Measurements from ENCODE around the gene OR13J1.

Gene OR13J1

DNA sequence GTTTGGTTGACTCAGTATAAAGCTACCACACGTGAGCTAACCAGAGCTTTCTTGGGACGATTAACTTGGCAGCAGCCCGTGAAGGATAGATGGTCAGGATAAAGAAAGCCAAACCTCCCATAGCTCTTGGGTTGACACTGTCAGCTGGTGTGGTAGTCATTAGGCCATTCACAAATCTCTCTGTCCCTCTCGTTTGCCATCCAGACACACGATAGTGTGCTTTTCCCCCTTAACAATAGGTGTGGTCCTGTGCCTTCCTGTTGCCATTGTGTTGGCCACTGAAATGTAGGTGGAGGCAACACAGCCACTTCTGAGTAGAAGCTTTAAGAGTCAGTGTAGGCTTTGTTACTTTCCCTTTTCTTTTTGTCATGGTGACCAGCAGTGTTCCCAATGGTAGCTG, 11.7 kb downstream of the OR13J1 start:
- no peak for DNase-seq (ENCODE audit: low read depth in 2 of 2)

DNA sequence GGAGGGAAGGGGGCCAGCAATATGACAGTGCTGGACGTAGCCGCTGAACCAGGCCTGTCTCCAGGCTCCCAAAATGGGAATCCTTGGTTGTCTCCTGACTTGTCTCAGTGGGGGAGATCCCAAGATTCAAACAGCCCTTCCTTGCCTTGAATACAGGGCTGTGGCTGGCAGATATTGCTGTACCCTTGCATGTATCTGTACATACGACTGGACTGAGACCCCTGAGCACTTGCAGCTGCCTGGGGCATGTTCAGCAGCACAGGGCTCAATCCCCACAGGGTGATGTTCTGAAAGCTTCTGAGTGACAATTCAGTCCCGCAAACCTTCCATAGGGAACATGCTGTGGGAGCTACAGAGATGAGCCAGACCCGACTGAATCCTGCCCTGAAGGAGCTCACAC, 13.3 kb downstream of the OR13J1 start:
- no peak for DNase-seq (ENCODE audit: low read depth in 2 of 2)

DNA sequence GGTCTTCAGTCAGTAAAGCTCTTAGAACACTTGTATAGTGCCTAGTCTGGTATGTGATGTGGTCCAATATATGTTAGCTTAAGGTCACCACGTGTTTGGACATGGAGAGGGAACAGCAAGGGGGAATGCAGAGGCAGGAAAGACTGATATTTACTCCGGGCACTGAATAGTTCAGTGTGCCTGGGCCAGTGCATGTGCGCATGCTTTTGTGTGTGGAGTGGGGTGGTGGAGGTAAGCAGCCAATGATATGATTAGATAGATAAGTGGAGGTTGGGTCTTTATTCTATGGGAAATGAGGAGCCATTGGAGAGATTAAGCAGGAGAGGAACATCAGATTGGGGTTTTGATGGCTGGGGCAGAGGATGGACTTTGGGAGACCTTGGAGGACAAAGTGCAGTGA, 14.0 kb downstream of the OR13J1 start:
- no peak for DNase-seq (ENCODE audit: low read depth in 2 of 2)

DNA sequence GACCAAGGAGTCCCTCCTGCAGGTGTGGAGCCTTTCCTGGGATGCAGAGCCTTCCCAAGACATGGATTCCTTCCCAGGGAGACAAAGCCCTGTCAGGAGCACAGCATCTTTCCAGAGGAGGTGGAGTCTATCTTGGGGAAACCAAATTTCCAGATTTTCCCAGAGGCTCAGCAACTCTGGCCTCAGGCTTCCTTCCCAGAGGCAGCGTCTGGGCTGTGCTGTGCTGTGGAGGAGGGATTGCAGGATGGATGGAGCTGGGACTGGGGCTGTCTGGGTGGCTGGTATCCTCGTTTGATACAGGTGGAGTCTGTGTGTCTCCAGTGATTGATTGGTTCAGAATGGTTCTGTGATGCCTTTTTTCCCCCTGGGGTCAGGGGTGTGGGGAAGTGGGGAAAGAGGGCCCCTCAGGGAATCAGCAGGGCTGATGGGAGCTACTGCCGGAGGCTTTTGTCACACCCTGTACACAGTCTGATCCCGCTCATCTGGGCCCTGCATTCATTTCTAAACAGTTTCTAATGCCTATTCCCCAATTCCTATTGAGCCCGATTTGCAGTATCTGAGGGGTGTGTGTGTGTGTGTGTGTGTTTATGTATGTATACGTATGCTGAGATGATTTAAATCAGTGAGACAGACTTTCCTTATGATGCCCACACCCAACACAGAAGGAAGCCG, 16.0 kb downstream of the OR13J1 start:
- no peak for DNase-seq (ENCODE audit: low read depth in 2 of 2)

DNA sequence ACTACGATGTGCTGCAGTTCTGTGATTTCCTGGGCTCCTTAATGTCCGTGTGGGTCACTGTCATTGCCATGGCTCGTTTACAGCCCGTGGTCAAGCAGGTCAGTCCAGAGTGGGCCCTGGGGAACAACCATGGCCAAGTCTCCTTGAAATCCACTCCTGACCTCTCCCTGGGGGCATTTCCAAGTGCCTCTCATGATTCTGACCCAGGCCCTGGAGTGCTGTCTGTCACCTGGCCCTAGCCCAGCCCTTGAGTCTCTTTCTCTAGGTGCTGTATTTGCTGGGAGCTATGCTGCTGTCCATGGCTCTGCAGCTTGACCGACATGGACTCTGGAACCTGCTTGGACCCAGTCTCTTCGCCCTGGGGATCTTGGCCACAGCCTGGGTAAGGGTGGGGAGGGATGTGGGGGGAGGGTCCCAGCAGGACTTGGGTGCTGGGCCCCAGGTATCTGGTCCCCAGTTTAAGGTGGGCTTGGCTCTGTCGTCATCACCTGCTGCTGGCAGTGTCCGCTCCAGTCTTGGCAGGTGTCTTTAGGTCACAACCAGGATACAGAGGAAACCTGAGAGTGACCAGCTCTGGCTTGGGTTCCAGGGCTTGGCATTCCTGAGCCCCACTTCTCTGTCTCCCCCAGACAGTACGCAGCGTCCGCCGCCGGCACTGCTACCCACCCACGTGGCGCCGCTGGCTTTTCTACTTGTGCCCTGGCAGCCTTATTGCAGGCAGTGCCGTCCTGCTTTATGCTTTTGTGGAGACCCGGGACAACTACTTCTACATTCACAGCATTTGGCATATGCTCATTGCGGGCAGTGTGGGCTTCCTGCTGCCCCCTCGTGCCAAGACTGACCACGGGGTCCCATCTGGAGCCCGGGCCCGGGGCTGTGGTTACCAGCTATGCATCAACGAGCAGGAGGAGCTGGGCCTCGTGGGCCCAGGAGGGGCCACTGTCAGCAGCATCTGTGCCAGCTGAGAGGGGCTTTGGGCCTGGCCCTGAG, 17.0 kb downstream of the OR13J1 start:
- no peak for DNase-seq (ENCODE audit: low read depth in 2 of 2)

DNA sequence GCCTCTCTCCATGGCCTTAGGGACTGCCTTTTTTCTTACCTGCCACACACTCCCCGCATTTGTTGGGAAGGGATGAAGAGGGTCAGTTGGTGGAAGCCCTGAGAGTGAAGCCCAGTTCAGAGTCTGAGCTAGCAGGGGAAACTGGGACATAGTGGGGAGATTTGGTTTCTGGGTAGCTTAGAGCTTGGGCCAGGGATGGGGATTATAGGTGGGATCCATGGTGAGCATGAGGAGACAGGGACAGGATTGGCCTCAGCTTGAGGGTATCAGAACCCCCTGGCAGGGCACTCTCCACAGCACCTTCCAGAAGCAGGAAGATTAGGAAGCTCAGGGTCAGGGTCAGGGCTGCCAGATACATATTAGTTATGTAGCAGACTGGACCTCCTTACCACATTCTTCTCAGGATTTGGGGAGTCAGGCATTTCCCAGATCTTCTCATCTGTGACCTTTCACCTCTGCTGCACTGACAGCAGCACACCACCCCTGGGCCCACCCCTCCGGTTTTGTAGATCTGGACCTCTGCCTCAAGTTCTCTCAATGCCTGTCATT, 17.9 kb downstream of the OR13J1 start:
- no peak for DNase-seq (ENCODE audit: low read depth in 2 of 2)

DNA sequence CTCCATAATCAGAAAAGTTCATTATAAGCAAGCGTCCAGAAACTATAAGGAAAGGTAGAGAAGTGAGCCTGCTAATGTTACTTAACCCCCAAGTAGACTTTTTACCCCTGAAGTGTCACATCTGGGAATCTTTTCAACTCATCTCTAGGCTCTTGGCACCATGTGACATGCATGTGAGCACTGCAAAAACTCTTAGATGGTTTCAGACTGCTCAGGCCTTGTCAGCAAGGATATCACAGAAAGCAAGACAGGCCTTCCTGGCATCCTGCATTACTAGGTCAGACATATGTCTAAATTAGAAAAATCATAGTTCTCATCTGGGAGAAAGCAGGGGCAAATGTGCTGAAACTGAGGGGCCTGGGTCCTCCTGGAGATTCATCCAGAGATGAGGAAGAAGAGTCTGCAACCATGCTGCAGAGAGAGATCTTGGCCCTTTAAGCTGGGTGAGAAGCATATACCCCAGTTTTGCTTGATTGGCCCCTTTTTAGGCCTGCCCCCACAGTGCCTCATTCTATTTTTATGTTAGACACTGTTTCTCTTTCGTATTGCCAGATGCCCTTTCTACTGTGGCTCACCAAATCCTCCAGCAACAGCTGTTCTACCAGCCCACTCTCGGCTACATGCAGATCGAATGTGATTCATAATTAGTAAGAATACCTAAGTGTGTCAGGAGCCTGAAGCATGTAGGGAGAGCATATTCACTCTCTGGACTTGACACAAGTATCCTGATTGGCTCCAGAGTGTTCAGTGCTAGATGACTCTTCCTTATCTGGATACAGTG, 22.2 kb downstream of the OR13J1 start:
- no peak for DNase-seq (ENCODE audit: low read depth in 2 of 2)

DNA sequence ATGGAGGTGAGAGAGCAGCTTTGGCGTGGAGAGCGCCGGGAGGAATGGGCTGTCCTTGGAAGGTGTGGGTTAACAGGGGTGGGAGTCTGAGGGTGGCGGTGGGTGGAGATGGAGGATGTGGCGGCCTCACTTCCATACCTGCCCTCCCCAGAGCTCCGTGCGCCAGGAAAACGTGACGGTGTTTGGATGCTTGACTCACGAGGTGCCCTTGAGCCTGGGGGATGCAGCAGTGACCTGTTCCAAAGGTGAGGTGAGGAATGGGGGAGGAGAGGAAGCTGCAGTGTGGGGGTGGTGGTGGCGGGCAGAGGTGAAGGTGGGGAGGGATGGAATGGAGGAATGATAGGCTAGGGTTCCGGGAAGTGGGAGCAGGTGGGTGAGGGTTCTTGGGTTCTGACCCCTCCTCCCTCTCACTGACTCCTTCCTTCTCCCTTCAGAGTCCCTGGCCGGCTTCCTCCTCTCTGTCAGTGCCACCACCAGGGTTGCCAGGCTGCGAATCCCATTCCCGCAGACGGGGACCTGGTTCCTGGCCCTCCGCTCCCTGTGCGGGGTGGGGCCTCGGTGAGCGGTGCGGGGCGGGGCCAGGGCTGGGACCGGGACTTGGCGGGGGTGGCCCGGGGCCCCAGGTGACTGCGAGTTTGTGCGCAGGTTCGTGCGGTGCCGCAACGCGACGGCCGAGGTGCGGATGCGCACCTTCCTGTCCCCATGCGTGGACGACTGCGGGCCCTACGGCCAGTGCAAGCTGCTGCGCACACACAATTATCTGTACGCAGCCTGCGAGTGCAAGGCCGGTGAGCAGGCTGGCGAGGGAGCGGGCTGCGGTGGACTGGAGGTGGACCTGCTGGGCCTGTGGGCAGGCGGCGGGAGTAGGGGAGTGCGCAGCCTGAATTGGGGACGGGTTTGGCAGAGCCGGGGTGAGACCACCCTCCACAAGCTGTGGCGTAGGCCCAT, 24.1 kb downstream of the OR13J1 start:
- DNase-seq (ENCODE audit: low read depth in 2 of 2) = no peak

DNA sequence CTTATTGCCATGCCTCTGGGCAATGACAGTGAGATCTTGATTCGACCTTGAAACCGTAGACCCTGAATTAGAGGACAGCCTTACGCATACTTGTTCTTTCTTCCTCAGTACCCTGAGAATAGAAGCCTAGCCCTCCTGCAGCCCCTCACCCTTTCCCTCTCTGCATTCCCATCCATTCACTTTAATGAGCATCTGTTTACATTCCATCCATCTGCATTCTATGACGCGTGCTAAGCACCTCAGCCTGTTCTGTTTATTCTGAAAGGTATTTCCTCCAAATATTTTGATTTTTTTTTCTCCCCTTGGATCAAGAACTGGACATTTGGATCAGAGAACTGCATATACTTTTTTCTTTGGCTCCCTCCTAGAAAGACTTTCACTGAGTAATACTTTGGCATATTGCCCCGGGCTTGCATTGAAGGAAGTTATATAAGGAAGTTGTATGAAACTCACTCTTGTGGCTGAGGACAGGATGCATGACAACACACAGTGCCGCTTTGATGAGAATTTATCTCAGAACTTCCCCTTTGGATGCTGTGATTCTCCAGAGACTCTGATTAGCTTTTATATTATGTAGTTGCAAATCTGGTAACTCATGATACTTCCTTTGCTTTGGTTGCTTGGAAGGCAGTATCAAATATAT, 25.5 kb downstream of the OR13J1 start:
- no peak for DNase-seq (ENCODE audit: low read depth in 2 of 2)

DNA sequence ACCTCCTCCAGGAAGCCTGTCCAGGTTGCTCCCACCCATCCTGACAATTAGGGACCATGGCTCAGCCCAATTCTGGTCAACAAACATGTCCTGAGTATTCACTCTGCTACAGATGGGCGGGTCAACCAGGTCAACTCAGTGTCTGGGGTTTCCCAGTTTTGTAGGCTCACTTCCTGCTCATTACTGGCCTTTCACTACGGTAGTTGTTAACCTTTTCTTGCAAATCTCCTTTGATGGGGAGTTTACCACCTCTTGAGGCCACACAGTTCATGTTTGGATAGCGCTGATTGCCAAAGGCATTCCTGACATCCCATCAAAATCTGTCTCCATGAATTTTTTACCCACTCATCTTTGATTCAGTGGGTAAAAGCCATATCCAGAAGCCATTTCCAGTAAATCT, 27.4 kb downstream of the OR13J1 start:
- DNase-seq (ENCODE audit: low read depth in 2 of 2) = no peak

DNA sequence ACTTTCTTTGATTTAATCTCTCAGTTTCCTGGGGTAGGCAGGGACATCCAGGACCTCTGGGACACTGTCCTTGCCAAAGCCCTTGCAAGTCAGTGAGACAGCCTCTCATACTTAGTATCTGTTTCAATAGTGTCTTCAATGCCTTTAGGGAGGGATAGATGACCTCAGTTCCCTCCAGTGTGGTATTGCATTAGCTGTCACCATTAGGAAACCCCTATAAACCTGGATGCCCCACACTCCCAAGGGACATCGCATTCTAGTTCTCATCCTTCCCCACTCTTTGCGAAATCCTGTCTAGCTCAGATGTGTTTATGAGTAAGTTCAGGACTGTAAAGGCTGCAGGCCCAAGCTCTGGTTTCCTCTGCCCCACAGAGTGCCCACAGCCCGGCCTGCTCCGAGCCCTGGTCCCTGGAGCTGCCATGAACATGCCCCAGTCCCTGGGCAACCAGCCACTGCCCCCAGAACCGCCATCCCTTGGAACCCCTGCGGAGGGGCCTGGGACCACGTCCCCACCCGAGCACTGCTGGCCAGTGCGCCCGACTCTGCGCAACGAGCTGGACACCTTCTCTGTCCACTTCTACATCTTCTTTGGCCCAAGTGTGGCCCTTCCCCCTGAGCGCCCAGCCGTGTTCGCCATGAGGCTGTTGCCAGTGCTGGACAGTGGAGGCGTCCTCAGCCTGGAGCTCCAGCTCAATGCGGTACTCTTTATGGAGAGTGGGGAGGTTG, 28.0 kb downstream of the OR13J1 start:
- no peak for DNase-seq (ENCODE audit: low read depth in 2 of 2)

DNA sequence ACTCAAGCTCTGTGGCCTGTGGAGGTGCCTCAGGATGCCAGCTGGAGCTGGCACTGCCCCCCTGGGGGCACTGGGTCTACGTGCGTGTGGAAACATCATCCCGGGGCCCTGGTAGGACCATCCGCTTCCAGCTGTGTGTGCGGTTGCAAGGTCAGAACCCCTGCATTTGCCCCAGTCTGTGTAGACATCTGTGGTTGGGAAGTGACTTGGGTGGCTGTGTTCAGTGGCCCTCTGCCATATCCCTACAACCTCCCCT, 28.6 kb downstream of the OR13J1 start:
- DNase-seq (ENCODE audit: low read depth in 2 of 2) = no peak

DNA sequence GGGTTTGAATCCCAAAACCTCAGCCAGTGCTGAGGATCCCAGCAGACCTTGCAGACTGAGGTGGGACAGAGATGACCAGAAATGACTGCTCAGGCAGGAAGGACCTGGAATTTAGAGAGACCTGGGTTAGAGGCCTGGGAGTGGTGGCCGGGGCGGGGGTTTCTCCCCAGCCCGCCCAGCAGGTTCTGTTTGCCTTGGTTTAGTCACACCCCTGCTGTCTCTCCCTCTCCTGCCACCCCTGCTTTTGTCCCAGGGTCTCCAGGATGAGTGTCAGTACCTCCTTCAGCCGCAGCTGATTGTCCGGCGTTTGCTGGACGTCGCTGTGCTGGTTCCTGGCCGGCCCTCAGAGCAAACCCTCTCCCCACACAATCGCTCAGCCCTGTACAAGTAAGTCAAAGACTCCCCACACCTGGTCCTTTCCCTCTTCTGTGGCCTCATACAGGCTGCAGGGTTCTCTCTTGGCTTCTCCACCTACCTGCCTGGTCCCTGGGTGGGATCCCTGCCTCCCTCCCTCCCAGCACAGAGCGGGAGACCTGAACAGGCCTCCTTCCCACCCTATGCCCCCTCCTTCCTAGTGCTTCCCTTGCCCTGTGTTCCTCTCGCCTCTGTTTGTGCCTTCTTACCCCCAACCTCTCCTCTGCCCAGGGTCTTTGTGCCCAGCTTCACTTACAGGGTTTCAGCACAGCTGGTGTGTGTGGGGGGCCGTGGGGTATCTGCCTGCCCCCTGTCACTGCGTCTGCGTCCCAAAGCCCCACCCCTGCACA, 29.1 kb downstream of the OR13J1 start:
- DNase-seq (ENCODE audit: low read depth in 2 of 2) = no peak

DNA sequence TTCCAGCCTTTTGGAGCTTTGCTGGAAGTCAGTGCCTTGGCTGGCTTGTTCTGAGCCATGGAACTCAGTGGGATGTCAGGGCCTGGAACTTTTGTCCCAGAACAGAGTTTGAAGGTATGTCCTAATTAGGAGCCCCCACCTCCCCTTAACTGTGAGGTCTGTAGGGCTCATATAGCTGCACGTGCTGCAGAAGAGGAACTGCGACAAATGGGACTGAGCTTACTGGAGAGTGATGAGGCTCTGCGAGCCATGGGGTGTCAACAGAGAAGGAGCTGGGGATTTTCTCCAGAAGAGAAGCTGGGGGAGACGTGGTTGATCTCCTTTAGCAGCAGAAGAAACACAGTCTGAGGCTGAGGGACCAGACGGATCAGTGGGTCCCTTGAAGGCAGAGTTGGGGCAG, 30.3 kb downstream of the OR13J1 start:
- no peak for DNase-seq (ENCODE audit: low read depth in 2 of 2)

DNA sequence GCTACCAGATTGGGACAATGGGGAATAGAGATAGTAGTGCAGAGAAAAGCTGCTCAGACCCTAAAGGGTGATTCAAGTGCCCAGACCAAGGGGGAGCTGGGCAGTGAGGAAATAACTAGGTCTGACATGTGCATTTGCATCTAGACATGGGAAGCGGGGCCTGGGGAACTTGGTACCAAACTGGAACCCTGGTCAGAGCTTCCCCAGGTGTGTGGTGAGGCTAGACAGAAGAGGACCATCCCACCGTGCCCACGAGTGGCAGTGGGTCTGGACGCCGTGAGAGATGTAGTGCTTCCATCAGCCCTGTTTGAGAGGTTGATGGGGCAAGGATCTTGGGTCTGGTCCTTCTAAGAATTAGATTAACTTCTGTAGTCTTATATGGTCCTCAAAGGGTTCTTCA, 33.6 kb downstream of the OR13J1 start:
- DNase-seq (ENCODE audit: low read depth in 2 of 2) = no peak

DNA sequence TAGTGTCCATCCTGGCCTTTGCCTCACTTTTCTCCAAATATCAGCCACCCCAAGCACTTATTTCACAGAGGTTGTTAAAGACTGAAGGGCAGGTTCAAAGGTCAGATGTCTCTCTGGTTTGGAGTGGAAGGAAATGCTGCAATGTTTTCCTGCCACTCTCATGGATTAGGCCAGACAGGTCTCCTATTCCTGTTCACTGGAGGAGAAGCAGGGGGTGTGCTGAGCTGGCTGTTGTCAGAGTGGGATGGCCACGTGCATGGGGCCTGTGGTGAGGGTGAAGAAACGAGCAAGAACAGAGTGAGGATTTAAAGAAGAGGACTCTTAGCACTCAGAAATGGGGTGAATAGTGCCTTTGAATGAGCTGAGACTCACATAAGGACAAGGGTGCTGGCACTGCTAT, 34.4 kb downstream of the OR13J1 start:
- DNase-seq (ENCODE audit: low read depth in 2 of 2) = no peak

DNA sequence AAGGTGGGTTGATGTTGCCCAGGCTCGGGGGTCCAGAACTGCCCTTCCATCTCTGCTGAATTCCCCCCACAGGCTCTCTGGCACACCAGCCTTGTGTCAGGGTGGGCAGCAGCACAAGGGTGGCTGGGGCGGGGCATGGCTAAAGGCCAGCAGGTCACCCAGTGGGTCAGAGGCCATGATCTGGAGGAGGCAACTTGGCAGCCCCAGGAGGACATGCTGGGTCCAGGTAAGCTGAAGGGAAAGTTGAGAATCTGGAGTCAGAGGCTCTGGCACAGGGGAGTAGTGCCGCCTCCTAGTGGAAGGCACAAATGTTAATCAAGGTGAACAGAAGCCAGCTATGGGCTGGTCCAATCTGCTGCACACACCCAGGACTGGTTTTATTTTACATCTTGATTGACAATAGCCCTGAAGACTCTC, 35.0 kb downstream of the OR13J1 start:
- no peak for DNase-seq (ENCODE audit: low read depth in 2 of 2)

DNA sequence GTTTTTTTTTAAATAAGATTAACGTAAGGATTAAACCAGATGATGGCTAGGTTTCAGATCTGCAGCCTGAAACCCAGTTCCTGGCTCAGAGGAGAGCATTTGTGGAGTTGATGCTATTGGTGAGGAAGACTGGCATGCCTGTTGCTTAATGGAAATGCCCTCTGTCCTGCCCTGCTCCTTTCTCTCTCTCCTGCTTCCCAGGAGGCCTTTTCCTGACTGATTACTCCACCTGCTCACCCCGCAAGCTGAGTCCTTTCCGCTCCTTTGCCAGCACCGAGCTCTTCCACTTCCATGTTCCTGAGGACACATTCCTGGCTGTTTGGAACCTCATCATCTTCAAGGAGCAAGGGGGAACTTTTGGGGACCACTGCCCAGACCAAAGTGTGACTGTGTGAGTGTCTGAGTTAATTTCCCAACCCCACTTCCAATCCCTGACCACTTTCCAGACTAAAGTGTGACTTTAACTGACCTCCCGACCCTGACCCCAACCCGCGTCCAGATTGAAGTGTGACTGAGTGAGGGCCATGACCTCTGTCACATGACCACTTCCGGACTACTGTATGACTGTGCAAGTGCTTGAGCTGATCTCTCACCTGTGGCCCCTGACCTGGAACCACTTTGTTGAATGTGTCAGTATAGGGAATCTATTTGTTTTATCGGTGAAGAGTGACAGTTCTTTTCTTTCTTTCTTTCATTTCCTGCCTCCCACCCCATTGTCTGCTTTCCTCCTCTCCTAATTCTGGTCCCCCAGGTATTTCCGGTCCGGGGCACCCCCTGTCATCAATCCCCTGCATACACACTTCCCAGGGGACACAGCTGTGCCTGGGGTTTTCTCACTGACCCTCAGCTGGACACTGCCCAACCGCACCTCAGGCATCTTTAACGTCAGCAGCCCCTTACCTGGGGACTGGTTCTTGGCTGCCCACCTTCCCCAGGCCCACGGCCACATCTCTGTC, 35.7 kb downstream of the OR13J1 start:
- no peak for DNase-seq (ENCODE audit: low read depth in 2 of 2)

All from stimulated activated CD4-positive, alpha-beta T cell treated with anti-CD3 and anti-CD28 coated beads, Interleukin-1b, Interleukin-23, amount 100 ng/mL, for 4 hours (primary cell).